OCI-LY1 (cell line): ENCODE data around the gene HOXA10.

Experiments
- EZH2 ChIP-seq: fragments of 200-600 bp; sonication (generic), shearing (Covaris generic); IDR thresholded peaks from 2 replicates; pipeline ENCODE4 v1.8.0; 2017; ENCODE audit warnings: borderline replicate concordance, mixed run types, mild to moderate bottlenecking, antibody characterized with exemption, low read length, moderate library complexity, mixed read lengths
- TF ChIP-seq, protein P1 (sequence below): fragments of 200-600 bp; sonication (generic), shearing (Covaris generic); IDR thresholded peaks from 2 replicates; pipeline ENCODE4 v1.5.1; 2017; ENCODE audit warnings: mild to moderate bottlenecking, antibody characterized with exemption, low read length, moderate library complexity, mixed read lengths

DNA sequence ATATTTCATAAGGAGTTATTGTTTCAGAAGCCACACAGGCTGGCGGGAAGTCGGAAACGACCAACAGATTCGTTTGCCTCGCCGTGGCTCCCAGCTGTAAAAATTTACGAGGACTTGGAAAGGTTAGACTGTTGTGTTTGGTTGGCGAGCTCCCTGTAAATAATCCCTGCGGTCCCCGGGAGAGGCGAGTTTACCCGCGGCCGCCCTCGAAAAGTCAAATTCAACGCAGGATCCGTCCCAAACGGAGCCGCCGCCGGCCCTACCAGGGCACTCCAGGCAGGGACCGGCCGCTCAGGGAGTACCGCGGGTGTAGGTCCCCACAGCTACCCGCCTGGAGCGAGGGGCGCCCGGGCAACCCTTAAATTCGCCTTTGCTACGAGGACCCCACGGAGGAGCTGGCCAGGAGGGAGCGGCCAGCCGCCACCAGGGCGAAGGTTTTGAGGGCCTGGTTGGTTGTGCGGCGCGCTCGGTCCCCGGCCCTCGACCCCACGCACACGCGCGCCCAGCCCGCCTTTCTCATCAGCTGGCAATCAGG lies 8.1 kb downstream of the HOXA10 start:
- TF ChIP-seq, protein P1, sequence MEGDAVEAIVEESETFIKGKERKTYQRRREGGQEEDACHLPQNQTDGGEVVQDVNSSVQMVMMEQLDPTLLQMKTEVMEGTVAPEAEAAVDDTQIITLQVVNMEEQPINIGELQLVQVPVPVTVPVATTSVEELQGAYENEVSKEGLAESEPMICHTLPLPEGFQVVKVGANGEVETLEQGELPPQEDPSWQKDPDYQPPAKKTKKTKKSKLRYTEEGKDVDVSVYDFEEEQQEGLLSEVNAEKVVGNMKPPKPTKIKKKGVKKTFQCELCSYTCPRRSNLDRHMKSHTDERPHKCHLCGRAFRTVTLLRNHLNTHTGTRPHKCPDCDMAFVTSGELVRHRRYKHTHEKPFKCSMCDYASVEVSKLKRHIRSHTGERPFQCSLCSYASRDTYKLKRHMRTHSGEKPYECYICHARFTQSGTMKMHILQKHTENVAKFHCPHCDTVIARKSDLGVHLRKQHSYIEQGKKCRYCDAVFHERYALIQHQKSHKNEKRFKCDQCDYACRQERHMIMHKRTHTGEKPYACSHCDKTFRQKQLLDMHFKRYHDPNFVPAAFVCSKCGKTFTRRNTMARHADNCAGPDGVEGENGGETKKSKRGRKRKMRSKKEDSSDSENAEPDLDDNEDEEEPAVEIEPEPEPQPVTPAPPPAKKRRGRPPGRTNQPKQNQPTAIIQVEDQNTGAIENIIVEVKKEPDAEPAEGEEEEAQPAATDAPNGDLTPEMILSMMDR: no peak
- TF ChIP-seq EZH2: no peak
